K562 treated with DMSO at 1 percent for 12 hours (cell line): ENCODE data around the gene CEP126. TPM values are rescaled to one million over a fixed set of nuclear protein-coding genes. Genes with fewer than 3 reads are reported as not detected.

Experiments
- total RNA-seq: library from RNA; unstranded; fragments of 300-600 nt; gene quantifications from 2 replicates; pipeline ENCODE4 v1.2.3, GENCODE V29; 2022; ENCODE audit not compliant: insufficient read depth

Gene CEP126, protein sequence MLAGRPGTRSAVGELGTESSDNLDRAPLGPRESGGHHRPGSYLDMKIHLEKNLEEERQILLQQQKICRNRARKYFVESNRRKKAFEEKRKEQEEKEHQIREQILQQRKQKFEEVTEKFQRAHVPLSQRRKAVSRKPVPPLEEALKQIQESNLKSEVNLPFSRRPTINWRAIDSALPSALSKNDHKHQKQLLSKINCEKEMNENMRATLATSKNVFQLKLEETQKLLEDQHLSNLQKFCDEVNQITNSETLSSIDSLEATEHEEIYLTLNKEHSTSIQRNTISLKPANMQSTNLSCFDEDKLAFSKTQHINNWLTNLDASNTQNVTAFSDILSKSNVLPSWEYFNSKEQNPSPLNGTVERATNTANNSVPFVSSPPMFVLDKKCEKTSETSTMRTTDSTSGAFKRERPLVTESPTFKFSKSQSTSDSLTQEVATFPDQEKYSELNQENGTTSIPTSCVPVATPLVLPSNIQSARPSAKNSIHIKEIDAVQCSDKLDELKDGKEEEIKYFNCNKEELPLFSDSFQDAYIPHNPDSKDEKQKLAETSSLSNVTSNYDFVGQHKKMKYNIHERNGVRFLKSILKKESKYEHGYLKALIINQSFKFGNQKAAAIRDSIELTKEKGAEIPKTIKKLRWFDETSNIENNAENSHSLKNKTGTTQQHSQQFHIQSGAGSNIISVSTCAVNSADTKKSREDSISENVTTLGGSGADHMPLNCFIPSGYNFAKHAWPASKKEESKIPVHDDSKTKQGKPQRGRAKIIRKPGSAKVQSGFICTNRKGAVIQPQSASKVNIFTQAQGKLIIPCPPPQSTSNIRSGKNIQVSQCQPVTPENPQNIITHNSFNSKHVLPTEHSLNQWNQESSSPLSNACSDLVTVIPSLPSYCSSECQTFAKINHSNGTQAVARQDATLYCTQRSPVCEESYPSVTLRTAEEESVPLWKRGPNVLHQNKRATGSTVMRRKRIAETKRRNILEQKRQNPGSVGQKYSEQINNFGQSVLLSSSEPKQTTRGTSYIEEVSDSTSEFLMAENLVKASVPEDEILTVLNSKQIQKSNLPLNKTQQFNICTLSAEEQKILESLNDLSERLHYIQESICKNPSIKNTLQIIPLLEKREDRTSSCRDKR
- total RNA-seq = 0.12 TPM in 1 of 2 replicates, not detected in the other

DNA sequence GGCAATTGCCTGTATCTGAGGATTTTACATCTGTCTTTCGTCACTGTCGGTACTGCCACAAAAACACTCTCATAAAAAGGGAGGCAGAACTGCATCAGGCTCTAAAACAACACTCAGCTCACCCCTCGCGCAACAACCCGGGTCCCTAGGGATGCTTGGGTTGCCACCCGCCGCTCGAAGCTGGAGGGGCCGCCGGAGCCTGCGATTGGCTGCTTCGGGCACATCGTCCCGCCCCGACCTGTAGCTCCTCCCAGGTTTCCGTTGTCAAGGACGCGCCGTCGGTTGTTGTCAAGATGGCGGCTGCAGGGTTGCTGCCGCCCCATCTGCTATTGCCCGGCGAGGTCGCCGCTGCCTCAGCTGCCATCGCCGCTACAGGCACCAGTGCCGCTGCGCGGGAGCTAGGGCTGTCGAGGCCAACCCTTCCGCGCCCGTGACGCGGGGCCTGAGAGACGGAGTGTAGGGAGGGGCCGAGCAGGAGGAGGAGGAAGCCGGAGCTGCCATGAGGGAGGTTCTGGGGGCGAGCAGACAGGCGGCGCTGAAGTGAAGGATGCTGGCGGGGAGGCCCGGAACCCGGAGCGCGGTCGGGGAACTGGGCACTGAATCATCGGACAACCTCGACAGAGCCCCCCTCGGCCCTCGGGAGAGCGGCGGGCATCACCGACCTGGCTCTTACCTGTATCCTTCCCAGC lies at the start of gene CEP126:
Gene CEP126 (plus strand): TSS at position 273 of the 689 bp plus-strand sequence. CDS start 275 bp downstream, at position 548.

DNA sequence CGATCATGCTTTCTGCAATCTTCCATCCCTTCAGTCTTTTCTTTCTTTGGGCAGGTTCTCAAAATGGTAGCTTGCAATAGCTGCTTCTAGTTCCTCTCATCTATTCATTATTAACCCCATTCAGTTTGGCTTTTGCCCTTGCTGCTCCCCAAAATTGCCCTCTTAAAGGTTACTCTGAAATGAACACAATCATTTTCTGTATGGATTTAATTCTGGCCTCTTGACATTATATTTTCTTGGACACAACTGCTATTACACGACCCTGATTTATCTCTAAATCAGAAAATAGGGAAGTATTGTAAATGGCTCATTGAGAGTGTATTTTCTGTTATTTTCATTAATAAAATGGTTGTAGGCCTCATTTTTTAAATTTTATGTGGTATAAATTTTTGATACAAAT lies 1.6 kb downstream of the CEP126 start, which contains the start of gene ANGPTL5:
Gene ANGPTL5 (minus strand): TSS at position 101 of the 400 bp plus-strand sequence. CDS start 8,613 bp downstream, outside the sequence.

DNA sequence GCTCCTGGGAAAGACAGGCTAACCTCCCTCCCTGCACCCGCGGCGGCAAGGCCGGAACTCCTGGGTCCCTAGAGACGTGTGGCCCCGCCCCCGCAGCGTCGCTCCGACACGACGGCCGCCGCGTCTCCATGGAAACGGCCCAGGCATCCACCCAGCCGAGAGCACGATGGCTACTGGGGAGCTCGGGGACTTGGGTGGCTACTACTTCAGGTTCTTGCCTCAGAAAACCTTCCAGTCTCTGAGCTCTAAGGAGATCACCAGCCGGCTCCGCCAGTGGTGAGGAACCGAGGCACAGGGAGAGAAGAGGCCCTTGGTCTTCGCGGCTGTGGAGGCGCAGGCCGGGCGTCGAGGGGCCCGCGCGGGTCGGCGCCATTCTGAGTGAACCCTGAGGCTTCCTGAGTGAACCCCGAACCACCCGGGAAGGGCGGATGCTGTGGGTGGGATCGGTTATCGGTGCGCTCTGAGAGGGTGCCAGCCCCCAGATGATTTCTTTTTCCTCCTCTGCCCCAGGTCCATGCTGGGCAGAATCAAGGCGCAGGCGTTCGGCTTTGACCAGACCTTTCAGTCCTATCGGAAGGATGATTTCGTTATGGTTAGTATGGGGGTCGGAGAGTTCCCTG lies 132.6 kb downstream of the CEP126 start, which contains the start of gene CFAP300:
Gene CFAP300 (plus strand): TSS at position 133 of the 620 bp plus-strand sequence. CDS start 34 bp downstream, at position 167.

Other genes starting within 250 kb of the CEP126 start
- gene ANGPTL5, start 1.5 kb downstream of the CEP126 start, total RNA-seq = not detected in 2 replicates
- not detected in 2 replicates for gene CFAP300, start 132.4 kb downstream of the CEP126 start, total RNA-seq
- gene YAP1, start 195.4 kb downstream of the CEP126 start, total RNA-seq = not detected in 2 replicates